H9 (cell line): ENCODE measurements around the gene SLC13A5. TPM values are rescaled to one million over a fixed set of nuclear protein-coding genes. Genes with fewer than 3 reads are reported as not detected.

Experiments used
- DNase-seq: peaks from one replicate; pipeline ENCODE4 v3.0.0-alpha.2; 2017
- H2AFZ ChIP-seq: one replicate; pipeline ENCODE4 v1.6.1; 2013; ENCODE audit warnings: mild to moderate bottlenecking, low read length, control low read depth, moderate library complexity
- H2AK5ac ChIP-seq: 2 replicates; pipeline ENCODE4 v1.6.1; 2013; ENCODE audit warnings: low read length, control low read depth, mixed read lengths; ENCODE audit not compliant: insufficient read length
- H2BK120ac ChIP-seq: one replicate; pipeline ENCODE4 v1.6.1; 2013; ENCODE audit warnings: low read depth, mild to moderate bottlenecking, low read length, control low read depth, inconsistent platforms; ENCODE audit not compliant: poor library complexity, severe bottlenecking
- H2BK12ac ChIP-seq: 2 replicates; pipeline ENCODE4 v1.6.1; 2013; ENCODE audit warnings: low read length, control low read depth, mixed read lengths, low read depth; ENCODE audit not compliant: insufficient read length
- H2BK15ac ChIP-seq: 2 replicates; pipeline ENCODE4 v1.6.1; 2013; ENCODE audit warnings: low read depth, low read length, control low read depth
- H2BK20ac ChIP-seq: one replicate; pipeline ENCODE4 v1.6.1; 2013; ENCODE audit warnings: low read depth, mild to moderate bottlenecking, low read length, control low read depth, inconsistent platforms; ENCODE audit not compliant: poor library complexity, severe bottlenecking
- H2BK5ac ChIP-seq: 2 replicates; pipeline ENCODE4 v1.6.1; 2013; ENCODE audit warnings: low read length, control low read depth, mixed read lengths; ENCODE audit not compliant: insufficient read length
- H3K14ac ChIP-seq: 2 replicates; pipeline ENCODE4 v1.6.1; 2013; ENCODE audit warnings: low read length, control low read depth; ENCODE audit not compliant: insufficient read depth
- H3K18ac ChIP-seq: 2 replicates; pipeline ENCODE4 v1.6.1; 2013; ENCODE audit warnings: low read depth, mild to moderate bottlenecking, mixed read lengths, low read length, control low read depth; ENCODE audit not compliant: insufficient read length
- H3K23ac ChIP-seq: 2 replicates; pipeline ENCODE4 v1.6.1; 2013; ENCODE audit warnings: low read length, control low read depth, mixed read lengths, low read depth; ENCODE audit not compliant: insufficient read length
- H3K23me2 ChIP-seq: 2 replicates; pipeline ENCODE4 v1.6.1; 2013; ENCODE audit warnings: low read depth, mild to moderate bottlenecking, mixed read lengths, low read length, control low read depth; ENCODE audit not compliant: insufficient read length, poor library complexity, severe bottlenecking
- H3K27ac ChIP-seq: 2 replicates; pipeline ENCODE4 v1.5.1; 2013; ENCODE audit warnings: low read length, control low read depth, mixed read lengths, low read depth; ENCODE audit not compliant: insufficient read length
- H3K27me3 ChIP-seq: 2 replicates; pipeline ENCODE4 v1.6.1; 2013; ENCODE audit warnings: low read length, control low read depth, inconsistent platforms; ENCODE audit not compliant: insufficient read depth
- H3K4ac ChIP-seq: 2 replicates; pipeline ENCODE4 v1.6.1; 2013; ENCODE audit warnings: low read depth, mild to moderate bottlenecking, control low read depth, inconsistent platforms, low read length, moderate library complexity
- H3K4me1 ChIP-seq: 2 replicates; pipeline ENCODE4 v1.6.1; 2013; ENCODE audit warnings: low read length, control low read depth, inconsistent platforms; ENCODE audit not compliant: insufficient read depth
- H3K4me2 ChIP-seq: 2 replicates; pipeline ENCODE4 v1.6.1; 2013; ENCODE audit warnings: low read length, control low read depth, mixed read lengths; ENCODE audit not compliant: insufficient read length, insufficient read depth
- H3K56ac ChIP-seq: 2 replicates; pipeline ENCODE4 v1.6.1; 2013; ENCODE audit warnings: low read depth, mild to moderate bottlenecking, mixed read lengths, low read length, control low read depth; ENCODE audit not compliant: insufficient read length
- H3K79me1 ChIP-seq: 2 replicates; pipeline ENCODE4 v1.6.1; 2013; ENCODE audit warnings: low read depth, mild to moderate bottlenecking, moderate library complexity, low read length, control low read depth, inconsistent platforms; ENCODE audit not compliant: insufficient read depth, poor library complexity, severe bottlenecking
- H3K79me2 ChIP-seq: 2 replicates; pipeline ENCODE4 v1.6.1; 2013; ENCODE audit warnings: low read length, control low read depth, inconsistent platforms; ENCODE audit not compliant: insufficient read depth
- H3K9ac ChIP-seq: 2 replicates; pipeline ENCODE4 v1.6.1; 2013; ENCODE audit warnings: low read length, control low read depth, mixed read lengths; ENCODE audit not compliant: insufficient read length; ENCODE audit errors: extremely low read depth
- H3K9me3 ChIP-seq: one replicate; pipeline ENCODE4 v1.6.1; 2013; ENCODE audit warnings: low read depth, low read length, inconsistent platforms; ENCODE audit not compliant: control insufficient read depth
- H3T11ph ChIP-seq: one replicate; pipeline ENCODE4 v1.6.1; 2013; ENCODE audit warnings: mild to moderate bottlenecking, low read length, control low read depth, inconsistent platforms
- H4K20me1 ChIP-seq: one replicate; pipeline ENCODE4 v1.6.1; 2013; ENCODE audit not compliant: control insufficient read depth, insufficient read length, insufficient read depth
- H4K5ac ChIP-seq: 2 replicates; pipeline ENCODE4 v1.6.1; 2013; ENCODE audit warnings: low read depth, mild to moderate bottlenecking, mixed read lengths, low read length, control low read depth; ENCODE audit not compliant: insufficient read length
- H4K8ac ChIP-seq: replicated peaks from 2 replicates; pipeline ENCODE4 v1.6.1; 2013; ENCODE audit warnings: low read length, control low read depth, mixed read lengths, low read depth; ENCODE audit not compliant: insufficient read length
- H4K91ac ChIP-seq: 2 replicates; pipeline ENCODE4 v1.6.1; 2013; ENCODE audit warnings: low read depth, mild to moderate bottlenecking, moderate library complexity, mixed read lengths, low read length, control low read depth; ENCODE audit not compliant: insufficient read length
- H3K27ac Mint-ChIP-seq, 3 experiments: 2 replicates in 2 of 3; 3 replicates in 1 of 3; pipeline ENCODE4 v1.8.0; 2020 to 2021; ENCODE audit warnings: mixed read lengths in 3 of 3, mild to moderate bottlenecking in 1 of 3, moderate library complexity in 1 of 3
- H3K27me3 Mint-ChIP-seq: 2 replicates; pipeline ENCODE4 v1.8.0; 2021; ENCODE audit warnings: low read depth, mild to moderate bottlenecking, moderate library complexity, mixed read lengths
- H3K36me3 Mint-ChIP-seq, 3 experiments: 2 replicates in 2 of 3; 3 replicates in 1 of 3; pipeline ENCODE4 v1.8.0; 2020 to 2021; ENCODE audit warnings: low read depth in 3 of 3, mixed read lengths in 3 of 3; ENCODE audit not compliant: insufficient read depth in 1 of 3
- H3K4me1 Mint-ChIP-seq, 2 experiments: 2 replicates each; pipeline ENCODE4 v1.8.0; 2020; ENCODE audit warnings: mixed read lengths in 2 of 2
- H3K4me3 Mint-ChIP-seq, 2 experiments: 2 replicates in 1 of 2; 3 replicates in 1 of 2; pipeline ENCODE4 v1.8.0; 2020 to 2021; ENCODE audit warnings: mild to moderate bottlenecking in 2 of 2, mixed read lengths in 2 of 2, moderate library complexity in 1 of 2
- H3K9me3 Mint-ChIP-seq, 2 experiments: 2 replicates in 1 of 2; 3 replicates in 1 of 2; pipeline ENCODE4 v1.8.0; 2020; ENCODE audit warnings: mild to moderate bottlenecking in 2 of 2, mixed read lengths in 2 of 2, moderate library complexity in 1 of 2
- CTCF ChIP-seq: fragments of 200-600 bp; sonication (generic); conservative IDR thresholded peaks from 3 replicates; pipeline ENCODE4 v1.8.0; 2021; ENCODE audit warnings: antibody characterized with exemption, mild to moderate bottlenecking
- WGBS: extraction: QIAGEN DNeasy Blood & Tissue Kit; methylation state at CpG from one replicate; pipeline ENCODE4 v1.1.7; 2013; ENCODE audit warnings: missing lambda C conversion rate, low lambda C conversion rate, mixed read lengths; ENCODE audit not compliant: insufficient read length; ENCODE audit errors: extremely low coverage; 5-methylcytosine and 5-hydroxymethylcytosine counted together
- total RNA-seq: library from RNA; stranded (reverse); gene quantifications from 2 replicates; pipeline ENCODE4 v1.2.1, GENCODE V29; 2021

SLC13A5 gene
- total RNA-seq, 1 experiment from 2014 or later: 1.6 TPM

- no peaks in the 10 kb centered on the region for H3K79me2 ChIP-seq
- Mint-ChIP-seq H3K27me3 (peaks cover 41% of the 10 kb centered on the region), H3K4me1 (peaks cover 0 to 4% of the 10 kb centered on the region in 2 experiments; a peak in 1 of 4 replicates), H3K36me3 (no peaks in the 10 kb centered on the region), H3K9me3 (no peaks in the 10 kb centered on the region), H3K4me3 (no peak overlapping the region), H3K27ac (no peak overlapping the region)
- DNase-seq: peak; percentile 58
- no peak overlapping the region for H3K4me2 ChIP-seq
- H3K4ac ChIP-seq: no peak overlapping the region
- no peak overlapping the region for H3K18ac ChIP-seq
- no peak overlapping the region; the same call in 1 of the 2 replicates for H3K14ac ChIP-seq
- no peak for TF ChIP-seq CTCF
- H3K23me2 ChIP-seq: no peaks in the 10 kb centered on the region
- H2BK15ac ChIP-seq: no peak overlapping the region
- no peaks in the 10 kb centered on the region for H3K4me1 ChIP-seq
- H4K20me1 ChIP-seq: no peaks in the 10 kb centered on the region
- no peak overlapping the region for H2AK5ac ChIP-seq
- no peak overlapping the region for H4K8ac ChIP-seq
- H2BK12ac ChIP-seq: no peak overlapping the region
- WGBS: no CpG with 5 or more reads among the region's 10 CpGs
- H4K91ac ChIP-seq: no peak overlapping the region
- H3K23ac ChIP-seq: no peak overlapping the region
- no peak overlapping the region for H2AFZ ChIP-seq
- no peak overlapping the region for H3K9ac ChIP-seq
- H3T11ph ChIP-seq: no peak overlapping the region
- H4K5ac ChIP-seq: no peak overlapping the region
- H2BK120ac ChIP-seq: no peak overlapping the region
- H3K56ac ChIP-seq: no peak overlapping the region
- H3K27ac ChIP-seq: no peak overlapping the region
- H3K9me3 ChIP-seq: no peaks in the 10 kb centered on the region
- H3K79me1 ChIP-seq: no peaks in the 10 kb centered on the region
- H2BK20ac ChIP-seq: no peak overlapping the region
- H2BK5ac ChIP-seq: no peak overlapping the region
- H3K27me3 ChIP-seq: peaks cover 4% of the 10 kb centered on the region
Observed at GRCh38 chr17:6669479-6670212, 43.5 kb downstream of the SLC13A5 start.
